Neural crest cell (in vitro differentiated cells): ENCODE results near the gene FIBCD1. TPM values are rescaled to one million over a fixed set of nuclear protein-coding genes. Genes with fewer than 3 reads are reported as not detected.

Experiments
- DNase-seq: peaks from one replicate; pipeline ENCODE4 v3.0.0; 2021; ENCODE audit warnings: low read depth, mixed read lengths, low spot score
- H3K27ac Mint-ChIP-seq: one replicate; pipeline ENCODE4 v1.8.0; 2021; ENCODE audit warnings: mild to moderate bottlenecking, mixed read lengths; ENCODE audit not compliant: unreplicated experiment
- H3K27me3 Mint-ChIP-seq: 2 replicates; pipeline ENCODE4 v1.8.0; 2021; ENCODE audit warnings: low read depth, mild to moderate bottlenecking, mixed read lengths
- H3K36me3 Mint-ChIP-seq: 2 replicates; pipeline ENCODE4 v1.8.0; 2021; ENCODE audit warnings: low read depth, mild to moderate bottlenecking, mixed read lengths
- H3K4me1 Mint-ChIP-seq: 2 replicates; pipeline ENCODE4 v1.8.0; 2021; ENCODE audit warnings: mixed read lengths
- H3K4me3 Mint-ChIP-seq: one replicate; pipeline ENCODE4 v1.8.0; 2021; ENCODE audit warnings: mild to moderate bottlenecking, mixed read lengths
- H3K9me3 Mint-ChIP-seq: 2 replicates; pipeline ENCODE4 v1.8.0; 2021; ENCODE audit warnings: mixed read lengths
- total RNA-seq: library from RNA; stranded (reverse); gene quantifications from 2 replicates; pipeline ENCODE4 v1.2.1, GENCODE V29; 2021
- TF ChIP-seq, protein P1 (sequence below): fragments of 200-600 bp; sonication (generic); conservative IDR thresholded peaks from 2 replicates; pipeline ENCODE4 v1.5.0; 2021; ENCODE audit warnings: antibody characterized with exemption, mild to moderate bottlenecking

The FIBCD1 gene
- total RNA-seq, 1 donor from 2014 or later: 0.23 TPM

DNA sequence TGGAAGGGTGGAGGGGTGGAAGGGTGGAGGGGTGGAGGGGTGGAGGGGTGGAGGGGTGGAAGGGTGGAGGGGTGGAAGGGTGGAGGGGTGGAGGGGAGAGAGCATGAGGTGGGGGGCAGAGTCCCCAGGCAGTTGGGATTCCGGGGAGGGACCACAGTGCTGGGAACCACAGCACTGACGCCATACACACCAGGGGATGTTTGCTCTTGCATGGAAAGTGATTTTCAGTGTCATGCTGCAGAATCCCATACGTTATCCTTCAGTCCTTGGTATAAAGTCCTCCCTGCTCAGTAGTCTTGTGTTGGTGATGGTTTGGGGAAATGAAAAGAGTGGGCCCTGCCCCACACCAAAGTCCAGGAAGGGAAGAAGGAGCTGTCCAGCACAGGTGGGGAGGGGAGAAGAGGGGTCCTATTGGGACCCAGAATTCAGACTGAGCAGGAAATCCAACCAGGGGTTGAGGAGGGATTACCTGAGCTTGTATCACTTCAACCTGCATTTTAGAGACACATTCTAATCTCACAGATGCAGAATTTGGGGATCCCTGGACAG lies 5.5 kb upstream of the FIBCD1 start:
- TF ChIP-seq, protein P1, sequence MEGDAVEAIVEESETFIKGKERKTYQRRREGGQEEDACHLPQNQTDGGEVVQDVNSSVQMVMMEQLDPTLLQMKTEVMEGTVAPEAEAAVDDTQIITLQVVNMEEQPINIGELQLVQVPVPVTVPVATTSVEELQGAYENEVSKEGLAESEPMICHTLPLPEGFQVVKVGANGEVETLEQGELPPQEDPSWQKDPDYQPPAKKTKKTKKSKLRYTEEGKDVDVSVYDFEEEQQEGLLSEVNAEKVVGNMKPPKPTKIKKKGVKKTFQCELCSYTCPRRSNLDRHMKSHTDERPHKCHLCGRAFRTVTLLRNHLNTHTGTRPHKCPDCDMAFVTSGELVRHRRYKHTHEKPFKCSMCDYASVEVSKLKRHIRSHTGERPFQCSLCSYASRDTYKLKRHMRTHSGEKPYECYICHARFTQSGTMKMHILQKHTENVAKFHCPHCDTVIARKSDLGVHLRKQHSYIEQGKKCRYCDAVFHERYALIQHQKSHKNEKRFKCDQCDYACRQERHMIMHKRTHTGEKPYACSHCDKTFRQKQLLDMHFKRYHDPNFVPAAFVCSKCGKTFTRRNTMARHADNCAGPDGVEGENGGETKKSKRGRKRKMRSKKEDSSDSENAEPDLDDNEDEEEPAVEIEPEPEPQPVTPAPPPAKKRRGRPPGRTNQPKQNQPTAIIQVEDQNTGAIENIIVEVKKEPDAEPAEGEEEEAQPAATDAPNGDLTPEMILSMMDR: no peak
- Mint-ChIP-seq H3K4me1 (no peaks in the 10 kb centered on the region), H3K9me3 (no peaks in the 10 kb centered on the region), H3K27ac (no peak overlapping the region), H3K4me3 (no peak overlapping the region), H3K27me3 (peaks cover 92% of the 10 kb centered on the region), H3K36me3 (no peaks in the 10 kb centered on the region)
- DNase-seq: no peak

DNA sequence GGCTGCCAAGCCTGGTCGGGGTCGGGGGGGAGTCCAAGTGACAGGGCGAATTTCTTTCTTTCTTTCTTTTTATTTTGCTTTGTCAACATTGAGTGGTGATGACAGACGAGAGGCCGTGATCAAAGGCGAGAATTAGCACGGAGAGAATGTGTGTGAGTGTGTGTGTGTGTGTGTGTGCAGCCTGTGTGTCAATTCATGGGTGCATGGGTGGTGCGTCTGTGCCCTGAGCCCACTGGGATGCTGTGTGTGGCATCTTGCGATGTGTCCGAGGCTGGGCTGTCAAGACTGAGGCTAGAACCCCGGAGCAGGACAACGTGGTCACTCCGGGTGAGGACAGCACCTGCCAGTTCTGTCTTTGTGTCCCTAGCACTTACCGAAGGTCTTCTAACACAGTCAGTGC lies 4.7 kb upstream of the FIBCD1 start:
- Mint-ChIP-seq H3K4me3 (no peak overlapping the region), H3K36me3 (no peaks in the 10 kb centered on the region), H3K27ac (no peak overlapping the region), H3K4me1 (peaks cover 2% of the 10 kb centered on the region), H3K27me3 (peaks cover 87% of the 10 kb centered on the region), H3K9me3 (no peaks in the 10 kb centered on the region)
- DNase-seq: no peak
- TF ChIP-seq, protein P1: no peak

DNA sequence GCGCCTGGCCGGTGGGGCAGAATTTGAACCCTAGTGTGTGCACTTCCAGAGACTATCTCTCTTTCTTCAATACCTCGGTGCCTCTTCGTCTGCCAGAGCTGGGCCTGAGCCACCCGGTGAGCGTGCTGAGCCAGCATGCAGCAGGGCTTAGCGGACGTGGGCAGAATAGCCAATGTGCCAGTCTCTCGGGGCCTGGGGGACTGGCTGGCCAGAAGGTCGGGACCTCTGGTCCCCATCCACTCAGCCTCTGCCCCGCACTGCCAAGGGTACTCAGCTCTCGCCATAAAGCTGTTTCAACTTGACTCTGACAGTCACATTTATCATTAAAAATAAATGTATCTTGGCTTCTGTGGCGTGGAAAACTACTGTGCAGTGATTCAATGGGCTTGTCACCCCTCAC lies 4.2 kb upstream of the FIBCD1 start:
- no peak overlapping the region for H3K4me3 Mint-ChIP-seq

DNA sequence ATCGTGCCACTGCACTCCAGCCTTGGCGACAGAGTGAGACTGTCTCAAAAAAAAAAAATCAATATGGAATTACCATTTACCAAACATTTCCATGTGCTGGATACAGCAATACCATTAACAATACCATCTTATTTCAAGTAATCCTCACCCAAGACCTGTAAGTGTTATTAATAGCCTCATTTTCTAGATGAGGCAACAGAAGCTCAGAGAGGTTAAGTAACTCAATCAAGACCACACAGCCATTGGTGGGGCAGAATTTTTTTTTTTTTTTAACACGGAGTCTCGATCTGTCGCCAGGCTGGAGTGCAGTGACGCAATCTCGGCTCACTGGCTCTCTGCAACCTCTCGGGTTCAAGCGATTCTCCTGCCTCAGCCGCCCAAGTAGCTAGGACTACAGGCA lies 3.6 kb upstream of the FIBCD1 start:
- Mint-ChIP-seq H3K4me1 (peaks cover 4% of the 10 kb centered on the region), H3K36me3 (no peaks in the 10 kb centered on the region), H3K4me3 (no peak overlapping the region), H3K27ac (no peak overlapping the region), H3K9me3 (no peaks in the 10 kb centered on the region), H3K27me3 (peaks cover 82% of the 10 kb centered on the region)
- TF ChIP-seq, protein P1: no peak
- no peak for DNase-seq

More for the DNA sequence above, 4.2 kb upstream of the FIBCD1 start:
- no peak for DNase-seq
- H3K4me1 Mint-ChIP-seq: peaks cover 4% of the 10 kb centered on the region
- H3K36me3 Mint-ChIP-seq: no peaks in the 10 kb centered on the region
- no peak overlapping the region for H3K27ac Mint-ChIP-seq
- TF ChIP-seq, protein P1: no peak
- peaks cover 83% of the 10 kb centered on the region for H3K27me3 Mint-ChIP-seq
- no peaks in the 10 kb centered on the region for H3K9me3 Mint-ChIP-seq

DNA sequence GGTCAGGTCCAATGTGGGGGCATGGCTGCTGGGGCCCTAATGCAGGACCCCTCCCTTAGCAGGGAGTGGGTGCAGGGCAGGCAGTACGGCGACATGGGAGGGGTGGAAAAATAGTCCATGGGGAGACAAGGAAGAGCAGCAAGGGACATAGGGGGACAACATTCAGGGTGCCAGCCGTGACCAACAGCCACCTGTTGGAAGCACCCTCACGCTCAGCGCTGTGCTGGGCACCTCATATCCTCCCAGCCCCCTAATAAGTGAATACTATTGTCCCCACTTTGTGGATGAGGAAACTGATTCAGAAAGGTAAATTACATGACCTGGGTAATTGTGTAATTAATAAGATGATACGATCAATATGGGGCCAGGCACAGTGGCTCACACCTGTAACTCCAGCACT lies 3.0 kb upstream of the FIBCD1 start:
- H3K27me3 Mint-ChIP-seq: peaks cover 82% of the 10 kb centered on the region
- H3K4me1 Mint-ChIP-seq: peaks cover 4% of the 10 kb centered on the region
- DNase-seq: no peak
- H3K36me3 Mint-ChIP-seq: no peaks in the 10 kb centered on the region
- H3K9me3 Mint-ChIP-seq: no peaks in the 10 kb centered on the region
- TF ChIP-seq, protein P1: no peak
- H3K4me3 Mint-ChIP-seq: no peak overlapping the region
- H3K27ac Mint-ChIP-seq: no peak overlapping the region
